Osteoblast (primary cell): Measurements from ENCODE around the gene NMT2. TPM values are rescaled to one million over a fixed set of nuclear protein-coding genes. Genes with fewer than 3 reads are reported as not detected.

Experiments used
- DNase-seq: peaks from one replicate; pipeline ENCODE4 v3.0.0; 2011; ENCODE audit warnings: low spot score, mixed read lengths; ENCODE audit not compliant: insufficient read length; ENCODE audit errors: missing footprints
- H2AFZ ChIP-seq: 2 replicates; pipeline ENCODE4 v1.6.0; 2011; ENCODE audit warnings: mild to moderate bottlenecking, low read length
- H3K27ac ChIP-seq: 2 replicates; pipeline ENCODE4 v1.5.1; 2011; ENCODE audit warnings: mild to moderate bottlenecking, low read depth, low read length, moderate library complexity
- H3K27me3 ChIP-seq: 2 replicates; pipeline ENCODE4 v1.6.0; 2012; ENCODE audit warnings: mild to moderate bottlenecking, control low read depth, inconsistent platforms, low read length, moderate library complexity; ENCODE audit not compliant: insufficient read depth
- H3K36me3 ChIP-seq: 2 replicates; pipeline ENCODE4 v1.5.1; 2011; ENCODE audit warnings: mild to moderate bottlenecking, low read length, control low read depth, moderate library complexity; ENCODE audit not compliant: insufficient read depth
- H3K4me1 ChIP-seq: 2 replicates; pipeline ENCODE4 v1.5.1; 2011; ENCODE audit warnings: mild to moderate bottlenecking, low read length, control low read depth, moderate library complexity; ENCODE audit not compliant: insufficient read depth
- H3K4me2 ChIP-seq: 2 replicates; pipeline ENCODE4 v1.6.0; 2011; ENCODE audit warnings: mild to moderate bottlenecking, low read length; ENCODE audit not compliant: insufficient read depth
- H3K4me3 ChIP-seq: fragments of 200-600 bp; sonication (generic); 3 replicates; pipeline ENCODE4 v1.5.1; 2012; ENCODE audit warnings: mild to moderate bottlenecking, low read length, inconsistent platforms; ENCODE audit not compliant: insufficient read depth
- H3K79me2 ChIP-seq: 2 replicates; pipeline ENCODE4 v1.6.0; 2012; ENCODE audit warnings: mild to moderate bottlenecking, low read length, control low read depth, inconsistent platforms; ENCODE audit not compliant: insufficient read depth
- H3K9me3 ChIP-seq: 2 replicates; pipeline ENCODE4 v1.5.1; 2011; ENCODE audit warnings: low read depth, low read length, control low read depth
- H4K20me1 ChIP-seq: 2 replicates; pipeline ENCODE4 v1.6.0; 2012; ENCODE audit warnings: mild to moderate bottlenecking, low read length, control low read depth; ENCODE audit not compliant: insufficient read depth
- CTCF ChIP-seq: IDR thresholded peaks from 2 replicates; pipeline ENCODE4 v1.5.1; 2011; ENCODE audit warnings: mild to moderate bottlenecking, low read depth, low read length, moderate library complexity; ENCODE audit errors: extremely low read depth
- total RNA-seq: library from RNA; depleted of rRNA; stranded (reverse); fragments of >200 nt; gene quantifications from 2 replicates; pipeline ENCODE4 v1.2.3, GENCODE V29; 2012

The NMT2 gene
- total RNA-seq, 1 donor: 43.8 TPM

- no peak for TF ChIP-seq CTCF
- Histone ChIP-seq H3K27ac (no peak overlapping the region), H3K36me3 (no peaks in the 10 kb centered on the region), H3K4me3 (no peak overlapping the region), H4K20me1 (peaks cover 3% of the 10 kb centered on the region), H2AFZ (no peak overlapping the region), H3K27me3 (no peaks in the 10 kb centered on the region), H3K9me3 (no peaks in the 10 kb centered on the region), H3K4me1 (peaks cover 19% of the 10 kb centered on the region), H3K79me2 (peaks cover 10% of the 10 kb centered on the region), H3K4me2 (no peak overlapping the region)
- peak; percentile 55 for DNase-seq
Observed at GRCh38 chr10:15172306-15172840, 3.9 kb upstream of the NMT2 start.

- Histone ChIP-seq H3K27me3 (no peaks in the 10 kb centered on the region), H3K4me1 (peaks cover 34% of the 10 kb centered on the region), H3K36me3 (no peaks in the 10 kb centered on the region), H3K4me3 (peak overlapping the region; percentile 32), H4K20me1 (peaks cover 15% of the 10 kb centered on the region), H3K9me3 (no peaks in the 10 kb centered on the region), H3K79me2 (peaks cover 36% of the 10 kb centered on the region), H2AFZ (peak overlapping the region; percentile 71), H3K27ac (peak overlapping the region; percentile 7), H3K4me2 (peak overlapping the region; percentile 77)
- TF ChIP-seq CTCF: no peak
- DNase-seq: peak; percentile 58
Observed at GRCh38 chr10:15169555-15170401, 1.3 kb upstream of the NMT2 start.

- Histone ChIP-seq H3K27me3 (no peaks in the 10 kb centered on the region), H3K79me2 (peaks cover 44% of the 10 kb centered on the region), H3K9me3 (no peaks in the 10 kb centered on the region), H3K36me3 (no peaks in the 10 kb centered on the region), H2AFZ (peak overlapping the region; percentile 71), H3K4me1 (peaks cover 34% of the 10 kb centered on the region), H4K20me1 (peaks cover 18% of the 10 kb centered on the region), H3K4me2 (peak overlapping the region; percentile 77), H3K27ac (no peak overlapping the region), H3K4me3 (peak overlapping the region; percentile 38)
- peak; percentile 98 for DNase-seq
- no peak for TF ChIP-seq CTCF
Observed at GRCh38 chr10:15168786-15169554, 477 bp upstream of the NMT2 start.
